ENCODE results near the gene PDCD1.

- TF ChIP-seq CTCF (conservative IDR thresholded peaks at IDR 0.05 in 1 of 2, IDR thresholded peaks at IDR 0.05 in 1 of 2; ENCODE audit: low read depth in 1 of 2, low read length in 2 of 2) (no peak), EZH2 (IDR thresholded peaks at IDR 0.05; ENCODE audit: low read length, missing control alignments) (no peak)
Measured at GRCh38 chr2:241885291-241885945, 26.7 kb upstream of the PDCD1 start.
